GM19035 (cell line): ENCODE measurements around the gene TBX4.

ENCODE experiments used
- ATAC-seq: cut with Tn5 transposase; IDR thresholded peaks from one replicate; pipeline ENCODE4 v1.9.1; 2021; ENCODE audit not compliant: unreplicated experiment

TBX4 gene

GRCh38 chr17:61453566-61454380 is 1.6 kb downstream of the TBX4 start:
- ATAC-seq: no peak

- ATAC-seq: no peak
Measured at GRCh38 chr17:61454381-61455323, 2.4 kb downstream of the TBX4 start.

- no peak for ATAC-seq
Measured at GRCh38 chr17:61455324-61456060, 3.3 kb downstream of the TBX4 start.

GRCh38 chr17:61456061-61456681 is 3.9 kb downstream of the TBX4 start:
- ATAC-seq: no peak

GRCh38 chr17:61456688-61457225 is 4.5 kb downstream of the TBX4 start:
- no peak for ATAC-seq

GRCh38 chr17:61457226-61457983 is 5.2 kb downstream of the TBX4 start:
- no peak for ATAC-seq

GRCh38 chr17:61458000-61458399 is 5.8 kb downstream of the TBX4 start:
- no peak for ATAC-seq

- no peak for ATAC-seq
Measured at GRCh38 chr17:61458421-61459141, 6.4 kb downstream of the TBX4 start.

GRCh38 chr17:61459142-61459809 is 7.1 kb downstream of the TBX4 start:
- no peak for ATAC-seq

GRCh38 chr17:61459939-61460718 is 7.9 kb downstream of the TBX4 start:
- no peak for ATAC-seq

- no peak for ATAC-seq
Measured at GRCh38 chr17:61460796-61461585, 8.8 kb downstream of the TBX4 start.

GRCh38 chr17:61461586-61461966 is 9.4 kb downstream of the TBX4 start:
- ATAC-seq: no peak

- ATAC-seq: no peak
Measured at GRCh38 chr17:61461967-61462718, 9.9 kb downstream of the TBX4 start.

GRCh38 chr17:61462719-61463315 is 10.6 kb downstream of the TBX4 start:
- no peak for ATAC-seq

GRCh38 chr17:61463316-61464129 is 11.3 kb downstream of the TBX4 start:
- no peak for ATAC-seq
